Heart left ventricle (tissue), 16 donors: Measurements from ENCODE around the gene ZMYND10. TPM values are rescaled to one million over a fixed set of nuclear protein-coding genes. Genes with fewer than 3 reads are reported as not detected.

Experiments
- ATAC-seq, 4 donors: fragments of 200-7000 bp; cut with Tn5 transposase; one replicate each; pipeline ENCODE4 v1.9.1; 2020 to 2022; ENCODE audit warnings: moderate library complexity in 4 of 4, mild to moderate bottlenecking in 3 of 4, moderate number of reproducible peaks in 1 of 4
- DNase-seq, 5 donors: peaks; one replicate each; pipeline ENCODE4 v3.0.0-alpha.2; 2020
- H3K27ac ChIP-seq, 12 donors: fragments of 200-600 bp; sonication (generic) in 4 of 12; one replicate each; pipeline versions ENCODE4 v1.5.0 to v1.8.0; 2016 to 2022; ENCODE audit warnings: mild to moderate bottlenecking in 2 of 12
- H3K27me3 ChIP-seq, 9 donors: fragments of 200-600 bp; sonication (generic) in 2 of 9; one replicate each; pipeline versions ENCODE4 v1.5.1 to v1.8.0; 2016 to 2022; ENCODE audit warnings: mild to moderate bottlenecking in 3 of 9
- H3K36me3 ChIP-seq, 9 donors: fragments of 200-600 bp; sonication (generic) in 2 of 9; one replicate each; pipeline versions ENCODE4 v1.5.0 to v1.8.0; 2018 to 2022; ENCODE audit warnings: mild to moderate bottlenecking in 2 of 9
- H3K4me1 ChIP-seq, 12 donors: fragments of 200-600 bp; sonication (generic) in 4 of 12; one replicate each; pipeline versions ENCODE4 v1.5.0 to v1.8.0; 2016 to 2022; ENCODE audit warnings: mild to moderate bottlenecking in 3 of 12
- H3K4me3 ChIP-seq, 12 donors: fragments of 200-600 bp; sonication (generic) in 4 of 12; one replicate each; pipeline versions ENCODE4 v1.5.0 to v1.8.0; 2017 to 2022; ENCODE audit warnings: mild to moderate bottlenecking in 9 of 12, moderate library complexity in 4 of 12
- H3K9me3 ChIP-seq, 12 donors: fragments of 200-600 bp; sonication (generic) in 4 of 12; one replicate each; pipeline versions ENCODE4 v1.5.0 to v1.8.0; 2016 to 2022; ENCODE audit warnings: mild to moderate bottlenecking in 1 of 12
- POLR2A ChIP-seq, 2 donors: fragments of 450-650 bp; IDR thresholded peaks; one replicate each; pipeline ENCODE4 v1.6.1; 2017; ENCODE audit warnings: antibody characterized with exemption in 2 of 2, mild to moderate bottlenecking in 2 of 2, moderate library complexity in 2 of 2
- WGBS, 4 donors: extraction: QIAGEN DNeasy Blood & Tissue Kit in 2 of 4; methylation state at CpG; one replicate each; pipeline versions ENCODE4 v1.1.5 to v1.1.7; 2013 to 2018; 5-methylcytosine and 5-hydroxymethylcytosine counted together
- intact Hi-C, 10 donors: fragments of 100-400 bp; cut with DNase I; formaldehyde crosslinking; loops; one replicate each; pipeline versions ENCODE4 v1.11.1 to v1.14.2; 2022
- polyA plus RNA-seq, 2 donors: library from polyadenylated mRNA; stranded (reverse); fragments of 200-250 nt; gene quantifications; one replicate each; pipeline ENCODE4 v1.2.3, GENCODE V29; 2013
- total RNA-seq, 9 donors: library from RNA; depleted of rRNA in 2 of 9; stranded (reverse); fragments of >200 nt in 2 of 9; fragmentation: NEBNext Ultra II Directional in 3 of 9; extraction: Animal tissue kit (Norgen Biotek cat#: 25700) in 3 of 9; gene quantifications; one replicate each; pipeline versions ENCODE4 v1.1.0 to v1.2.4, GENCODE V29; 2016 to 2023
- TF ChIP-seq, protein P1 (sequence below), 12 donors: fragments of 200-600 bp; sonication (generic) in 4 of 12; IDR thresholded peaks; one replicate each; pipeline versions ENCODE4 v1.5.0 to v1.8.0; 2018 to 2022; ENCODE audit warnings: antibody characterized with exemption in 12 of 12, mild to moderate bottlenecking in 5 of 12
- donor health status: ischemic (EF 13 %, LVEDD 7.1; RV severe dilation, severe dysfunction).
- donor health status: healthy with polysubstance abuse.
- donor health status: DM: no; HTN: yes; CAD: no.
- donor health status: DM: no; HTN: no; CAD: no.
- donor health status: ischemic (EF 25% LVEDD 6.9; RV normal size, moderate dysfunction).
- donor health status: ischemic (EF 25% LVEDD 5.7; RV mildly dilated, moderate dysfunction).
- donor health status: healthy.
- donor health status: DM: yes; HTN: yes; CAD: no.
- donor health status: ischemic (EF 35%, LVEDD 5.7; RV mildly dilated, moderate dysfunction).
- donor health status: nonischemic (EF 11% LVEDD 7.7; RV severe dilation, severe dysfunction).
- donor health status: DM: yes; HTN: yes; CAD: no.
- donor health status: PGD.
- donor health status: ischemic (EF 29% LVEDD 5.4; RV normal size, mild dysfunction).
- donor health status: nonischemic (EF 23%, LVEDD 6.1; RV moderate dilation, normal function).

The ZMYND10 gene
- total and polyA plus RNA-seq, 11 donors, result 0.15 to 1.4 (median 0.66) TPM; not detected in 5

DNA sequence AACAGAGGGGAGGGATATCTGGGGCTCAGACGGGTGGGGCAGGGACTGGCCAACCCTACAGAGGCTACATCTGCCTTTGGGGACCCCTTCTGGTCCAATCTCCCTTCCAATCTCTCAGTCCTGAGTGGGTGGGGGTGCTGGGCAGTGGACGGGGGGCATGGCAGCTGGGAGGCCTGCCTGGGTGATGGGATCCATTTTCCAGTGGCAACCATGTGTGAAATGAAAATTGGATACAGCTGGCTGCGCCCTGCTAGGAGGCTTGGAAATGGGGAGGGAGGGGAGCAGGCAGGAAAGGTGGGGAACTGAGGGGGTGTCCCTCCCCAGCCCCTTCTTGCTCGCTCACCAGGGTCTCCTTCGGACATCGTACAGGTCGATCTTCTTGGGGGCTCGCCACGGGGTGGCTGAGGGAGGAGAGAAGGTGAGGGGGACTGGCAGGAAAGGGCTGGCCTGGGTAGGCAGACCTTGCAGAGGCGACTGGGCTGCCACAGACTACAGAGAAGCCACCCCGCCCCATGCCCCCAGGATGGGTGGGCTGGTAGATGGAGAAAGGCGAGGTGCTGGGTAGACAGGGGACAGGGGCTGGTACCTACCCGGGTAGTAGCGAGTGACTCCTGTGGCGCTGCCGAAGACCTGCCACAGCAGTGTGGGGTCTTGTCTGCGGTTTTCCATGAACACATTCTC lies 35.0 kb upstream of the ZMYND10 start:
- Histone ChIP-seq H3K4me3 (no peak overlapping the region), H3K9me3 (no peaks in the 10 kb centered on the region), H3K4me1 (no peaks in the 10 kb centered on the region), H3K36me3 (no peaks in the 10 kb centered on the region), H3K27ac (no peak overlapping the region), H3K27me3 (no peaks in the 10 kb centered on the region)
- 89 to 92% (median 91%) methylated on average over 17 of the region's 17 CpGs for WGBS, 4 donors
- DNase-seq (no peak), ATAC-seq (no peak)
- intact Hi-C loops, result no loop called here
- TF ChIP-seq, protein P1, sequence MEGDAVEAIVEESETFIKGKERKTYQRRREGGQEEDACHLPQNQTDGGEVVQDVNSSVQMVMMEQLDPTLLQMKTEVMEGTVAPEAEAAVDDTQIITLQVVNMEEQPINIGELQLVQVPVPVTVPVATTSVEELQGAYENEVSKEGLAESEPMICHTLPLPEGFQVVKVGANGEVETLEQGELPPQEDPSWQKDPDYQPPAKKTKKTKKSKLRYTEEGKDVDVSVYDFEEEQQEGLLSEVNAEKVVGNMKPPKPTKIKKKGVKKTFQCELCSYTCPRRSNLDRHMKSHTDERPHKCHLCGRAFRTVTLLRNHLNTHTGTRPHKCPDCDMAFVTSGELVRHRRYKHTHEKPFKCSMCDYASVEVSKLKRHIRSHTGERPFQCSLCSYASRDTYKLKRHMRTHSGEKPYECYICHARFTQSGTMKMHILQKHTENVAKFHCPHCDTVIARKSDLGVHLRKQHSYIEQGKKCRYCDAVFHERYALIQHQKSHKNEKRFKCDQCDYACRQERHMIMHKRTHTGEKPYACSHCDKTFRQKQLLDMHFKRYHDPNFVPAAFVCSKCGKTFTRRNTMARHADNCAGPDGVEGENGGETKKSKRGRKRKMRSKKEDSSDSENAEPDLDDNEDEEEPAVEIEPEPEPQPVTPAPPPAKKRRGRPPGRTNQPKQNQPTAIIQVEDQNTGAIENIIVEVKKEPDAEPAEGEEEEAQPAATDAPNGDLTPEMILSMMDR (IDR thresholded peaks at IDR 0.05), result no peak
- TF ChIP-seq POLR2A (IDR thresholded peaks at IDR 0.05), result no peak

GRCh38 chr3:50378757-50379156 lies 33.2 kb upstream of the ZMYND10 start:
- DNase-seq, result no peak
- no peaks in the 10 kb centered on the region for H3K9me3 ChIP-seq

DNA sequence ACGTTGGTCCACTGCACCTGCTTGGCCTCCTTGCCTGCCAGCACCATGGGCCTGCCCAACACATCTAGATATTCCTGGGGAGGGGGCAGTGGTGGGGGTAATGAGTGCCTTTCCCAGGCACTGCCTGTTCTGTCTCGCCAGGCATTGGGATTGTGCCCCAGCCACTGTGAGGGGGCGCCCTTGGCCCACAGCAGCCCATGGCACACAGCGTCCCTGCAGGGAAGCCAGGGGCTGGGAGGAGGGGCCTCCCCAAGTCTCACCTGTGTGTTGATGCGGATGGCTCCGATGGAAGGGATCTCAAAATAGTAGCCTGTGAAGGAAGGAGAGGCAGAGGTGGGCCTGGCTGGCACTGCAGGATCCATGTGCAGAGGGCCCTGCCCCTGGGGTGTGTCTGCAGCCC lies 32.5 kb upstream of the ZMYND10 start:
- WGBS, 4 donors, result 84 to 90% (median 86%) methylated on average over 2 to 6 of the region's 6 CpGs
- intact Hi-C loops, result no loop called here
- Histone ChIP-seq H3K27me3 (no peaks in the 10 kb centered on the region), H3K36me3 (no peaks in the 10 kb centered on the region), H3K27ac (no peak overlapping the region), H3K9me3 (no peaks in the 10 kb centered on the region), H3K4me1 (no peaks in the 10 kb centered on the region), H3K4me3 (no peak overlapping the region)
- DNase-seq, result no peak
- TF ChIP-seq, protein P1 (IDR thresholded peaks at IDR 0.05), result no peak
- no peak for TF ChIP-seq POLR2A (IDR thresholded peaks at IDR 0.05)
- ATAC-seq, result no peak

More at GRCh38 chr3:50378757-50379156, 33.2 kb upstream of the ZMYND10 start:
- Histone ChIP-seq H3K27ac (no peak overlapping the region), H3K4me3 (no peak overlapping the region), H3K36me3 (no peaks in the 10 kb centered on the region), H3K4me1 (no peaks in the 10 kb centered on the region), H3K27me3 (no peaks in the 10 kb centered on the region)
- intact Hi-C loops, result no loop called here
- no peak for ATAC-seq
- TF ChIP-seq POLR2A (IDR thresholded peaks at IDR 0.05), result no peak
- TF ChIP-seq, protein P1 (IDR thresholded peaks at IDR 0.05), result no peak
- WGBS, 4 donors, result 90 to 92% (median 91%) methylated on average over 11 to 17 of the region's 17 CpGs

DNA sequence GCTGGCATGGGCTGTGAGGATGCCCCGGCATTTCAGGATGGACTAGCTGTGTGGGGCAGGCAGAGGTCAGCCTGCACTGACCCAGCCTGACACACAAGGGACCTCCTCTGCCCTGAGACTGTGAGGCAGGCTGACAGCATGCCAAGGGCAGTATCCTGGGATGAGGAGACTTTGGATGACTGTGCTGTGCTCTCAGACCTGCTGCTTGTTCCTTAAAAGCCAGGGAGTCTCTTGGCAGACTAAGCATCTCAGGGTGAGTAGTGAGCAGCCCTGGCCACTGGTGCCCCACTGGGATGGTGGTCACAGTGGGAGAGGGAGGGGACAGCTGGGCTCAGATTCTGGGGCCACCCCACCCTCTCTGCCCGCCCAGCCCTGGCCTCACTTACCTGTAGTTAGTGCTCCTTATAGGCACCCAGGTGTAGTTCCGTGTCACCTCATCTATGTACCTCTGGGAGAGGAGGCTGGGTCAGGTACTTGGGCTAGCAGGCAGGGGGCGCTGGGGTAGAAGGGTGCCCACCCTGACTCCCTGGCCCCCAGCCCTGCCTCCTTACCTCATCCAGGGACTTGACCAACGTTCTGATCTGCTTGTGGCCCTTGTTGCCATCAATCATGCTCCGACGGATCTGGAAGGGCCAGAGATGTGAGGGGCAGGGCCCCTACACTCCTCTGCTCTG lies 29.9 kb upstream of the ZMYND10 start:
- intact Hi-C loops, result no loop called here

More for the DNA sequence above, 29.9 kb upstream of the ZMYND10 start:
- WGBS, 4 donors, result 72 to 79% (median 74%) methylated on average over 7 of the region's 7 CpGs
- no peaks in the 10 kb centered on the region for H3K9me3 ChIP-seq
- no peak overlapping the region for H3K4me3 ChIP-seq
- no peaks in the 10 kb centered on the region for H3K36me3 ChIP-seq
- ATAC-seq (no peak), DNase-seq (no peak)
- H3K4me1 ChIP-seq, result no peaks in the 10 kb centered on the region
- no peak for TF ChIP-seq POLR2A (IDR thresholded peaks at IDR 0.05)
- TF ChIP-seq, protein P1 (IDR thresholded peaks at IDR 0.05), result no peak
- no peaks in the 10 kb centered on the region for H3K27me3 ChIP-seq
- no peak overlapping the region for H3K27ac ChIP-seq
